ENCODE data around the gene NOTCH2.

GRCh38 chr1:119926553-119926952, 142.9 kb downstream of the NOTCH2 start:
- no peak for TF ChIP-seq CTCF (conservative IDR thresholded peaks at IDR 0.05)
- TF ChIP-seq EZH2 (IDR thresholded peaks at IDR 0.05; ENCODE audit: low read depth), result no peak

Data from PC-9 (cell line).